ENCODE results near the gene EIF4E2. TPM values are rescaled to one million over a fixed set of nuclear protein-coding genes. Genes with fewer than 3 reads are reported as not detected.

Gene EIF4E2
- total RNA-seq, 2 donors from 2014 or later, result 99.5 to 109 TPM

GRCh38 chr2:232578626-232579025 lies 28.1 kb downstream of the EIF4E2 start:
- H3K9ac ChIP-seq (ENCODE audit: low read depth in 2 of 2, low read length in 2 of 2), result no peak overlapping the region
- no peaks in the 10 kb centered on the region for H3K27me3 ChIP-seq
- no peak overlapping the region for H3K4me3 ChIP-seq
- no peaks in the 10 kb centered on the region for H3K36me3 ChIP-seq
- no peaks in the 10 kb centered on the region for H3K4me1 ChIP-seq
- TF ChIP-seq, protein P1, sequence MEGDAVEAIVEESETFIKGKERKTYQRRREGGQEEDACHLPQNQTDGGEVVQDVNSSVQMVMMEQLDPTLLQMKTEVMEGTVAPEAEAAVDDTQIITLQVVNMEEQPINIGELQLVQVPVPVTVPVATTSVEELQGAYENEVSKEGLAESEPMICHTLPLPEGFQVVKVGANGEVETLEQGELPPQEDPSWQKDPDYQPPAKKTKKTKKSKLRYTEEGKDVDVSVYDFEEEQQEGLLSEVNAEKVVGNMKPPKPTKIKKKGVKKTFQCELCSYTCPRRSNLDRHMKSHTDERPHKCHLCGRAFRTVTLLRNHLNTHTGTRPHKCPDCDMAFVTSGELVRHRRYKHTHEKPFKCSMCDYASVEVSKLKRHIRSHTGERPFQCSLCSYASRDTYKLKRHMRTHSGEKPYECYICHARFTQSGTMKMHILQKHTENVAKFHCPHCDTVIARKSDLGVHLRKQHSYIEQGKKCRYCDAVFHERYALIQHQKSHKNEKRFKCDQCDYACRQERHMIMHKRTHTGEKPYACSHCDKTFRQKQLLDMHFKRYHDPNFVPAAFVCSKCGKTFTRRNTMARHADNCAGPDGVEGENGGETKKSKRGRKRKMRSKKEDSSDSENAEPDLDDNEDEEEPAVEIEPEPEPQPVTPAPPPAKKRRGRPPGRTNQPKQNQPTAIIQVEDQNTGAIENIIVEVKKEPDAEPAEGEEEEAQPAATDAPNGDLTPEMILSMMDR (IDR thresholded peaks at IDR 0.05), result no peak
- no peaks in the 10 kb centered on the region for H3K9me3 ChIP-seq
- no peak overlapping the region for H3K27ac ChIP-seq
- intact Hi-C loops (cut with DNase I), result no loop called here
- DNase-seq, result no peak

DNA sequence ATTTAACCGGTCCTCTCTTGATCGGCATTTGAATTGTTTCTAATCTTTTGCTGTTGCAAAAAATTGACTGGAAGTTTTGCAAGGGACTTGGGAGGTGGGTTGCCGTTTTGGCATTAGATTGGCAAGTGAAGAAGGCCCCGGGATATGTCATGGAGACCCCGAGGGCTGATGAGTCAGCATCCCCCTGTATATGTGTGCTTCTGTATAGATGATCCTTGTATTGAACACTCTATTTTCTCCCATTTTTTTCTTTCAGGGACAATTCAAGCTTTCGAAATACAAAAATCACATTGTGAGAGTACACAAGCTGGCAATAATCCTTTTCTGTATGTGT lies 30.1 kb downstream of the EIF4E2 start:
- no peak overlapping the region for H3K4me3 ChIP-seq
- H3K27ac ChIP-seq, result peak overlapping the region; percentile 60
- no peaks in the 10 kb centered on the region for H3K4me1 ChIP-seq
- no peaks in the 10 kb centered on the region for H3K36me3 ChIP-seq
- H3K27me3 ChIP-seq, result no peaks in the 10 kb centered on the region
- TF ChIP-seq, protein P1 (IDR thresholded peaks at IDR 0.05), result no peak
- H3K9me3 ChIP-seq, result no peaks in the 10 kb centered on the region
- peak overlapping the region in 1 of 2 donors; percentile 38 for H3K9ac ChIP-seq (ENCODE audit: low read depth in 2 of 2, low read length in 2 of 2)
- intact Hi-C loops (cut with DNase I), result no loop called here
- no peak for DNase-seq

- no peak for DNase-seq
- Histone ChIP-seq H3K4me3 (no peak overlapping the region), H3K27ac (no peak overlapping the region), H3K27me3 (no peaks in the 10 kb centered on the region), H3K36me3 (no peaks in the 10 kb centered on the region), H3K9me3 (no peaks in the 10 kb centered on the region), H3K4me1 (no peaks in the 10 kb centered on the region), H3K9ac (ENCODE audit: low read depth in 2 of 2, low read length in 2 of 2) (no peak overlapping the region)
- intact Hi-C loops (cut with DNase I), result no loop called here
- TF ChIP-seq, protein P1 (IDR thresholded peaks at IDR 0.05), result no peak
Observed at GRCh38 chr2:232581725-232582124, 31.2 kb downstream of the EIF4E2 start.

GRCh38 chr2:232584238-232584637 lies 33.7 kb downstream of the EIF4E2 start:
- Histone ChIP-seq H3K9ac (ENCODE audit: low read depth in 2 of 2, low read length in 2 of 2) (no peak overlapping the region), H3K27ac (no peak overlapping the region), H3K27me3 (no peaks in the 10 kb centered on the region), H3K4me3 (no peak overlapping the region), H3K4me1 (peaks cover 12% of the 10 kb centered on the region), H3K9me3 (no peaks in the 10 kb centered on the region), H3K36me3 (no peaks in the 10 kb centered on the region)
- intact Hi-C loops (cut with DNase I), result no loop called here
- TF ChIP-seq, protein P1 (IDR thresholded peaks at IDR 0.05), result no peak
- no peak for DNase-seq

- TF ChIP-seq, protein P1 (IDR thresholded peaks at IDR 0.05), result no peak
- Histone ChIP-seq H3K4me1 (peaks cover 16% of the 10 kb centered on the region), H3K27me3 (no peaks in the 10 kb centered on the region), H3K27ac (no peak overlapping the region), H3K9me3 (no peaks in the 10 kb centered on the region), H3K36me3 (no peaks in the 10 kb centered on the region), H3K9ac (ENCODE audit: low read depth in 2 of 2, low read length in 2 of 2) (no peak overlapping the region), H3K4me3 (no peak overlapping the region)
- intact Hi-C loops (cut with DNase I), result no loop called here
- no peak for DNase-seq
Observed at GRCh38 chr2:232586943-232587505, 36.5 kb downstream of the EIF4E2 start.

Measured in colonic mucosa (tissue), 4 donors.